ENCODE data around the gene EIF3L. TPM values are rescaled to one million over a fixed set of nuclear protein-coding genes. Genes with fewer than 3 reads are reported as not detected.

The EIF3L gene
- total RNA-seq, 1 donor from 2014 or later, result 338 TPM

GRCh38 chr22:37918580-37919270 lies 69.5 kb downstream of the EIF3L start:
- H3K36me3 ChIP-seq, result peaks cover 0 to 84% of the 10 kb centered on the region in 2 donors
- DNase-seq (ENCODE audit: extremely low spot score in 2 of 2), result no peak

GRCh38 chr22:37920126-37920525 lies 70.9 kb downstream of the EIF3L start:
- H3K4me1 ChIP-seq, result no peaks in the 10 kb centered on the region
- no peak for DNase-seq (ENCODE audit: extremely low spot score in 2 of 2)
- intact Hi-C loops (cut with DNase I), result no loop called here
- H3K9me3 ChIP-seq, result no peaks in the 10 kb centered on the region
- no peak overlapping the region for H3K27ac ChIP-seq
- no peak overlapping the region for H3K4me3 ChIP-seq
- TF ChIP-seq CTCF (IDR thresholded peaks at IDR 0.05) (no peak), POLR2A (IDR thresholded peaks at IDR 0.05) (no peak), POLR2AphosphoS5 (IDR thresholded peaks at IDR 0.05; ENCODE audit: insufficient read depth in 1 of 2, low read depth in 1 of 2) (no peak)
- peaks cover 0 to 74% of the 10 kb centered on the region in 2 donors for H3K36me3 ChIP-seq
- no peaks in the 10 kb centered on the region for H3K27me3 ChIP-seq

More at GRCh38 chr22:37918580-37919270, 69.5 kb downstream of the EIF3L start:
- Histone ChIP-seq H3K4me1 (no peaks in the 10 kb centered on the region), H3K27me3 (no peaks in the 10 kb centered on the region), H3K27ac (no peak overlapping the region), H3K4me3 (no peak overlapping the region), H3K9me3 (no peaks in the 10 kb centered on the region)
- no peak for TF ChIP-seq POLR2AphosphoS5 (IDR thresholded peaks at IDR 0.05; ENCODE audit: insufficient read depth in 1 of 2, low read depth in 1 of 2)
- TF ChIP-seq POLR2A (IDR thresholded peaks at IDR 0.05), result no peak
- no peak for TF ChIP-seq CTCF (IDR thresholded peaks at IDR 0.05)
- intact Hi-C loops (cut with DNase I), result no loop called here

- Histone ChIP-seq H3K9me3 (no peaks in the 10 kb centered on the region), H3K36me3 (peaks cover 0 to 74% of the 10 kb centered on the region in 2 donors), H3K4me1 (no peaks in the 10 kb centered on the region), H3K27me3 (no peaks in the 10 kb centered on the region), H3K27ac (no peak overlapping the region), H3K4me3 (no peak overlapping the region)
- no peak for TF ChIP-seq CTCF (IDR thresholded peaks at IDR 0.05)
- no peak for TF ChIP-seq POLR2A (IDR thresholded peaks at IDR 0.05)
- no peak for TF ChIP-seq POLR2AphosphoS5 (IDR thresholded peaks at IDR 0.05; ENCODE audit: insufficient read depth in 1 of 2, low read depth in 1 of 2)
- intact Hi-C loops (cut with DNase I), result no loop called here
- DNase-seq (ENCODE audit: extremely low spot score in 2 of 2), result no peak
These were observed 73.0 kb downstream of the EIF3L start for GRCh38 chr22:37922191-37922590.

- H3K4me3 ChIP-seq, result no peak overlapping the region
- H3K4me1 ChIP-seq, result no peaks in the 10 kb centered on the region
- TF ChIP-seq POLR2AphosphoS5 (IDR thresholded peaks at IDR 0.05; ENCODE audit: insufficient read depth in 1 of 2, low read depth in 1 of 2) (no peak), CTCF (IDR thresholded peaks at IDR 0.05) (no peak), POLR2A (IDR thresholded peaks at IDR 0.05) (no peak)
- H3K9me3 ChIP-seq, result no peaks in the 10 kb centered on the region
- peaks cover 0 to 74% of the 10 kb centered on the region in 2 donors for H3K36me3 ChIP-seq
- intact Hi-C loops (cut with DNase I), result no loop called here
- H3K27me3 ChIP-seq, result no peaks in the 10 kb centered on the region
- DNase-seq (ENCODE audit: extremely low spot score in 2 of 2), result no peak
- H3K27ac ChIP-seq, result no peak overlapping the region
These were observed 74.7 kb downstream of the EIF3L start for GRCh38 chr22:37923927-37924326.

DNA sequence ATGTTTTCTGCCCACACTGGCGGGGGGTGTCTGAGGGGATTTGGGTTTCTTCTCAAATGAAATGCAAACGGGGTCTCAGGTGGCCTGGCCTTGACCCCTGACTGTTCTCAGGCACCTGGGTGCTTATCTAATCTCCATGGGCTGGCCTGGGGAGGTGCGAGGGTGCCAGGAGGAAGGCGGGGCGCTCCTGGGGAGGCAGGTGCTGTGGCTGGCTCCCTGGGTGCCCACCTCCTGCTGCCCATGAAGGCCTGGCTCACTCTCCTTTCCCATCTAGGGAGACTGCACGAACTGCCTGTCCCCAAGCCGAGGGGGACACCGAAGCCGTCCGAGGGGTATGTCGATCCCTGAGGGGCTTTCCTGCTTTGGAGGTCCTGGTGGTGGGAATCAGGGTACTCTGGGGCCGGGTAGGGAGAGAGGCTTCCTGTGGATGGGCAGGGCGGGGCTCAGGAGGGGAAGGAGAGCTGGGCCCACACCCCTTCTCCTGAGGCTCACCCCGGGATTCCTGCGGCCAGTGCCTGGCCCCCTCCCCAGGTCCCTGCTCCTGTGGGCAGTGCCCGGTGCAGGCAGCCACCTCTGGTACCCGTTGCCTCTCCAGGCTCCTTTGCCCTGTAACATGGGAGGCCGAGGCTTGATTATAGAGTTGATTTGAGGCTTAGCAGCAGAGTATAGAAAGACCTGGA lies 75.3 kb downstream of the EIF3L start:
- Histone ChIP-seq H3K27ac (no peak overlapping the region), H3K36me3 (peaks cover 0 to 75% of the 10 kb centered on the region in 2 donors), H3K4me1 (peaks cover 1% of the 10 kb centered on the region), H3K27me3 (no peaks in the 10 kb centered on the region), H3K4me3 (no peak overlapping the region), H3K9me3 (no peaks in the 10 kb centered on the region)
- TF ChIP-seq POLR2A (IDR thresholded peaks at IDR 0.05) (no peak), POLR2AphosphoS5 (IDR thresholded peaks at IDR 0.05; ENCODE audit: insufficient read depth in 1 of 2, low read depth in 1 of 2) (no peak), CTCF (IDR thresholded peaks at IDR 0.05) (no peak)
- DNase-seq (ENCODE audit: extremely low spot score in 2 of 2), result peak in 1 of 2 donors; percentile 81
- intact Hi-C loops (cut with DNase I), result no loop called here
